Measurements from ENCODE around the gene CWH43.
"Not testable (repeated sequence)": the region's sequence is repeated elsewhere in the genome, so short reads cannot be mapped to it uniquely, and the experiment has no call there.

Gene CWH43

GRCh38 chr4:49091883-49092282 lies 105.8 kb downstream of the CWH43 start:
- DNase-seq (ENCODE audit: low read depth, low spot score); H3K27ac ChIP-seq: not testable (repeated sequence)

- H3K27ac ChIP-seq = not testable (repeated sequence)
Observed at GRCh38 chr4:49092608-49093135, 106.6 kb downstream of the CWH43 start.

DNA sequence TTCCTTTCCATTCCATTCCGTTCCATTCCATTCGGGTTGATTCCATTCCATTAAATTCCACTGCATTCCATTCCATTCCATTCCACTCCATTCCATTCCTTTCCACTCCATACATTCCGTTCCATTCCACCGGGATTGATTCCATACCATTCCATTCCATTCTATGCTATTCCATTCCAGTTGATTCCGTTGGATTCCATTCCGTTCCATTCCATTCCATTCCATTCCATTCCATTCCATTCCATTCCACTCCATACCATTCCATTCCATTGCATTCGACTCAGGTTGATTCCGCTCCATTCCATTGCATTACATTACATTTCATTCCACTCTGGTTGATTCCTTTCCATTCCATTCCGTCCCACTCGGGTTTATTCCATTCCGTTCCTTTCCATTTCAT lies 110.1 kb downstream of the CWH43 start:
- DNase-seq (ENCODE audit: low read depth, low spot score) = not testable (repeated sequence)

More at GRCh38 chr4:49092608-49093135, 106.6 kb downstream of the CWH43 start:
- not testable (repeated sequence) for DNase-seq (ENCODE audit: low read depth, low spot score)

GRCh38 chr4:49096627-49097026 lies 110.6 kb downstream of the CWH43 start:
- not testable (repeated sequence) for H3K27ac ChIP-seq; DNase-seq (ENCODE audit: low read depth, low spot score)

More for the DNA sequence above, 110.1 kb downstream of the CWH43 start:
- not testable (repeated sequence) for H3K27ac ChIP-seq

- H3K27ac ChIP-seq; DNase-seq (ENCODE audit: low read depth, low spot score): not testable (repeated sequence)
Observed at GRCh38 chr4:49097071-49097470, 111.0 kb downstream of the CWH43 start.

DNA sequence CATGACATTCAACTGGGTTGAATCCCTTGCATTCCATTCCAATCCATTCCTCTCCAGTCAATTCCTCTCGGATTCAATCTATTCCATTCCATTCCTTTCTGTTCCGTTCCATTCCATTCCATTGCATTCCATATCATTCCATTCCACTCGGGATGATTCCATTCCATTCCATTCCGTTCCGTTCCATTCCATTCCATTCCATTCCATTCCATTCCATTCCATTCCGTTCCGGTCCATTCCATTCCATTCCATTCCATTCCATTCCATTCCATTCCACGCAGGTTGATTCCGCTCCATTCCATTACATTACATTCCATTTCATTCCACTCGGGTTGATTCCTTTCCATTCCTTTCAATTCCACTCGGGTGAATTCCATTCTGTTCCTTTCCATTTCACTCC lies 111.4 kb downstream of the CWH43 start:
- not testable (repeated sequence) for H3K27ac ChIP-seq; DNase-seq (ENCODE audit: low read depth, low spot score)

DNA sequence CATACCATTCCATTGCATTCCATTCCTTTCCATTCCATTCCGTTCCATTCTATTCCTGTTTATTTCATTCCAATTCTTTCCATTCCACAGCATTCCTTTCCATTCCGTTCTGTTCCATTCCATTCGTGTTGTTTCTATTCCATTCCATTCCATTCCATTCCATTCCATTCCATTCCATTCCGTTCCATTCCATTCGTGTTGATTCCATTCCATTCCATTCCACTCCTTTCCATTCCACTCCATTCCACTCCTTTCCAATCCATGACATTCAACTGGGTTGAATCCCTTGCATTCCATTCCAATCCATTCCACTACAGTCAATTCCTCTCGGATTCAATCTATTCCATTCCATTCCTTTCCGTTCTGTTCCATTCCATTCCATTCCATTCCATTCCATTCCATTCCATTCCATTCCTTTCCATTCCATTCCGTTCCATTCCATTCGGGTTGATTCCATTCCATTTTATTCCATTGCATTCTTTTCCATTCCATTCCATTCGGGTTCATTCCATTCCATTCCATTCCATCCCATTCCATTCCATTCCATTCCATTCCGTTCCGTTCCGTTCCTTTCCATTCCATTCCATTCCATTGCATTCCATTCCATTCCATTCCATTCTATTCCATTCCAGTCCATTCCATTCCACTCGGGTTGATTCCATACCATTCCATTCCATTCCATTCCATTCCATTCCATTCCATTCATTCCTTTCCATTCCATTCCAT lies 112.1 kb downstream of the CWH43 start:
- H3K27ac ChIP-seq; DNase-seq (ENCODE audit: low read depth, low spot score): not testable (repeated sequence)

DNA sequence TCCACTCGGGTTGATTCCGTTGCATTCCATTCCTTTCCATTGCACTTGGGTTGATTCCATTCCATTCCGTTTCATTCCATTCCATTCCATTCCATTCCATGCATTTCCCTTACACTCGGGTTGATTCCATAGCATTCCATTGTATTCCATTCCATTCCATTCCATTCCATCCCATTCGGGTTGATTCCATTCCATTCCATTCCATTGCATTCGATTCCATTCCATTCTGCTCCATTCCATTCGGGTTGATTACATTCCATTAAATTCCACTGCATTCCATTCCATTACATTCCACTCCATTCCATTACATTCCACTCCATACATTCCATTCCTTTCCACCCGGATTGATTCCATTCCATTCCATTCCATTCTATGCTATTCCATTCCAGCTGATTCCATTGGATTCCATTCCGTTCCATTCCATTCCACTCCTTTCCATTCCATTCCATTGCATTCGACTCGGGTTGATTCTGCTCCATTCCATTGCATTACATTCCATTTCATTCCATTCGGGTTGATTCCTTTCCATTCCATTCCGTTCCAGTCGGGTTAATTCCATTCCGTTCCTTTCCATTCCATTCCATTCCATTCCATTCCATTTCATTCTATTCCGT lies 113.9 kb downstream of the CWH43 start:
- not testable (repeated sequence) for DNase-seq (ENCODE audit: low read depth, low spot score); H3K27ac ChIP-seq

GRCh38 chr4:49102344-49102898 lies 116.3 kb downstream of the CWH43 start:
- DNase-seq (ENCODE audit: low read depth, low spot score); H3K27ac ChIP-seq: not testable (repeated sequence)

DNA sequence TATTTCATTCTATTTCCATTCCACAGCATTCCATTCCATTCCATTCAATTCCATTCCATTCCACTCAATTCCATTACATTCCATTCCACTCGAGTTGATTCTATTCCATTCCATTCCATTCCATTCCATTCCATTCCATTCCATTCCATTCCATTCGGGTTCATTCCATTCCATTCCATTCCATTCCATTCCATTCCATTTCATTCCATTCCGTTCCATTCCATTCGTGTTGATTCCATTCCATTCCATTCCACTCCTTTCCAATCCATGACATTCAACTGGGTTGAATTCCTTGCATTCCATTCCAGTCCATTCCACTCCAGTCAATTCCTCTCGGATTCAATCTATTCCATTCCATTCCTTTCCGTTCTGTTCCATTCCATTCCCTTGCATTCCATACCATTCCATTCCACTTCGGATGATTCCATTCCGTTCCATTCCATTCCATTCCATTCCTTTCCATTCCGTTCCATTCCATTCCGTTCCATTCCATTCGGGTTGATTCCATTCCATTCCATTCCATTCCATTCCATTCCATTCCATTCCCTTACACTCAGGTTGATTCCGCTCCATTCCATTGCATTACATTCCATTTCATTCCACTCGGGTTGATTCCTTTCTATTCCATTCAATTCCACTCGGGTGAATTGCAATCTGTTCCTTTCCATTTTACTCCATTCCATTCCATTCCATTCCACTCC lies 117.5 kb downstream of the CWH43 start:
- DNase-seq (ENCODE audit: low read depth, low spot score); H3K27ac ChIP-seq: not testable (repeated sequence)

GRCh38 chr4:49104231-49104930 lies 118.3 kb downstream of the CWH43 start:
- H3K27ac ChIP-seq; DNase-seq (ENCODE audit: low read depth, low spot score): not testable (repeated sequence)

DNA sequence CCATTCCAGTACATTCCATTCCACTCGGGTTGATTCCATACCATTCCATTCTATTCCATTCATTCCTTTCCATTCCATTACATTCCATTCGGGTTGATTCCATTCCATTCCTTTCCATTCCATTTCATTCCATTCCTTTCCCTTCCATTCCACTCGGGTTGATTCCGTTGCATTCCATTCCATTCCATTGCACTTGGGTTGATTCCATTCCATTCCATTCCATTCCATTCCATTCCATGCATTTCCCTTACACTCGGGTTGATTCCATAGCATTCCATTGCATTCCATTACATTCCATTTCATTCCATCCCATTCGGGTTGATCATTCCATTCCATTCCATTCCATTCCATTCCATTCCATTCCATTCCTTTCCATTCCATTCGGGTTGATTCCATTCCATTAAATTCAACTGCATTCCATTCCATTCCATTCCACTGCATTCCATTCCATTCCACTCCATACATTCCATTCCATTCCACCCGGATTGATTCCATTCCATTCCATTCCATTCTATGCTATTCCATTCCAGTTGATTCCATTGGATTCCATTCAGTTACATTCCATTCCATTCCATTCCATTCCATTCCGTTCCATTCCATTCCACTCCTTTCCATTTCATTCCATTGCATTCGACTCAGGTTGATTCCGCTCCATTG lies 119.3 kb downstream of the CWH43 start:
- not testable (repeated sequence) for DNase-seq (ENCODE audit: low read depth, low spot score); H3K27ac ChIP-seq

DNA sequence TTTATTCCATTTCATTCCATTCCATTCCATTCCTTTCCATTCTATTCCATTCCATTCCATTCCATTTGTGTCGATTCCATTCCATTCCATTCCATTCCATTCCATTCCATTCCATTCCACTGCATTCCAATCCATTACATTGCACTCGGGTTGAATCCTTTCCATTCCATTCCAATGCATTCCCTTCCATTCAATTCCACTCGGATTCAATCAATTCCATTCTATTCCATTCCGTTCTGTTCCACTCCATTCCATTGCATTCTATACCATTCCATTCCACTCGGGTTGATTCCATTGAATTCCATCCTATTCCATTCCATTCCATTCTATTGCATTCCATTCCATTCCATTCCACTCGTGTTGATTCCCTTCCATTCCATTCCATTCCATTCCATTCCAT lies 121.2 kb downstream of the CWH43 start:
- not testable (repeated sequence) for H3K27ac ChIP-seq; DNase-seq (ENCODE audit: low read depth, low spot score)

DNA sequence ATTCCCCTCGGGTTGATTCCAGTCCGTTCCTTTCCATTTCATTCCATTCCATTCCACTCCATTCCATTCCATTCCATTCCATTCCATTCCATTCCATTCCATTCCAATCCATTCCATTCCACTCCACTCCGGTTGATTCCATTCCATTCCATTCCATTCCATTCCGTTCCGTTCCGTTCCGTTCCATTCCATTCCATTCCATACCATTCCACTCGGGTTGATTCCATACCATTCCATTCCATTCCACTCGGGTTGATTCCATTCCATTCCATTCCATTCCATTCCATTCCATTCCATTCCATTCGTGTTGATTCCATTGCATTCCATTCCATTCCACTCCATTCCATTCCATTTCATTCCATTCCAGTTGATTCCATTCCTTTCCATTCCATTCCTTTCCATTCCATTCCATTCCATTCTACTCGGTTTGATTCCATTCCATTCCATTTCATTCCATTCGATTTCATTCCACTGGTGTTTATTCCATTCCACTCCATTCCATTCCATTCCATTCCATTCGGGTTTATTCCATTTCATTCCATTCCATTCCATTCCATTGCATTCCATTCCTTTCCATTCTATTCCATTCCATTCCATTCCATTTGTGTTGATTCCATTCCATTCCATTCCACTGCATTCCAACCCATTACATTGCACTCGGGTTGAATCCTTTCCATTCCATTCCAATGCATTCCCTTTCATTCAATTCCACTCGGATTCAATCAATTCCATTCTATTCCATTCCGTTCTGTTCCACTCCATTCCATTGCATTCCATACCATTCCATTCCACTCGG lies 122.3 kb downstream of the CWH43 start:
- not testable (repeated sequence) for DNase-seq (ENCODE audit: low read depth, low spot score); H3K27ac ChIP-seq

GRCh38 chr4:49109567-49110166 lies 123.6 kb downstream of the CWH43 start:
- DNase-seq (ENCODE audit: low read depth, low spot score); H3K27ac ChIP-seq: not testable (repeated sequence)

DNA sequence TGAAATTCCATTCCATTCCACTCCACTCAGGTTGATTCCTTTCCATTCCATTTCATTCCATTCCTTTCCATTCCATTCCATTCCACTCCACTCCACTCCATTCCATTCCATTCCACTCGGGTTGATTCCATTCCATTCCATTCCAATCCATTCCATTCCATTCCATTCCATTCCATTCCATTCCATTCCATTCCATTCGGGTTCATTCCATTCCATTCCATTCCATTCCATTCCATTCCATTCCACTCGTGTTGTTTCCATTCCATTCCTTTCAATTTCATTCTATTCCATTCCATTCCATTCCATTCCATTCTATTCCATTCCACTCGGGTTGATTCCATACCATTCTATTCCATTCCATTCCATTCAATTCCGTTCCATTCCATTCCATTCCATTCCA lies 124.5 kb downstream of the CWH43 start:
- not testable (repeated sequence) for DNase-seq (ENCODE audit: low read depth, low spot score); H3K27ac ChIP-seq
